HG03196 (cell line): ENCODE results near the gene CAMKK2.
A peak's percentile ranks its signal among the peaks of the same experiment; 100 is the strongest.
"Not testable (repeated sequence)": the region's sequence is repeated elsewhere in the genome, so short reads cannot be mapped to it uniquely, and the experiment has no call there.

Experiments used
- ATAC-seq: cut with Tn5 transposase; IDR thresholded peaks from one replicate; pipeline ENCODE4 v1.9.1; 2021; ENCODE audit not compliant: unreplicated experiment

CAMKK2 gene

GRCh38 chr12:121299662-121300061 lies 3.2 kb upstream of the CAMKK2 start:
- no peak for ATAC-seq

- not testable (repeated sequence) for ATAC-seq
These were observed 1.9 kb upstream of the CAMKK2 start for GRCh38 chr12:121298411-121298810.

- no peak for ATAC-seq
These were observed 1.0 kb upstream of the CAMKK2 start for GRCh38 chr12:121297435-121297991.

- peak; percentile 20 for ATAC-seq
These were observed 527 bp downstream of the CAMKK2 start for GRCh38 chr12:121295746-121296617.

- ATAC-seq = no peak
These were observed 1.3 kb downstream of the CAMKK2 start for GRCh38 chr12:121295116-121295745.

- ATAC-seq = no peak
These were observed 2.2 kb downstream of the CAMKK2 start for GRCh38 chr12:121294151-121294889.

- no peak for ATAC-seq
These were observed 2.9 kb downstream of the CAMKK2 start for GRCh38 chr12:121293603-121294002.

GRCh38 chr12:121290410-121290809 lies 6.1 kb downstream of the CAMKK2 start:
- no peak for ATAC-seq

GRCh38 chr12:121289962-121290361 lies 6.5 kb downstream of the CAMKK2 start:
- ATAC-seq = no peak

GRCh38 chr12:121288986-121289385 lies 7.5 kb downstream of the CAMKK2 start:
- ATAC-seq = no peak

GRCh38 chr12:121288158-121288845 lies 8.2 kb downstream of the CAMKK2 start:
- no peak for ATAC-seq

- ATAC-seq = no peak
These were observed 9.1 kb downstream of the CAMKK2 start for GRCh38 chr12:121287267-121287954.

GRCh38 chr12:121285856-121286255 lies 10.7 kb downstream of the CAMKK2 start:
- no peak for ATAC-seq

GRCh38 chr12:121284551-121285390 lies 11.7 kb downstream of the CAMKK2 start:
- ATAC-seq = no peak

- ATAC-seq = no peak
These were observed 12.7 kb downstream of the CAMKK2 start for GRCh38 chr12:121283841-121284240.

GRCh38 chr12:121283388-121283787 lies 13.1 kb downstream of the CAMKK2 start:
- no peak for ATAC-seq

GRCh38 chr12:121282910-121283309 lies 13.6 kb downstream of the CAMKK2 start:
- ATAC-seq = not testable (repeated sequence)

- ATAC-seq = no peak
These were observed 14.3 kb downstream of the CAMKK2 start for GRCh38 chr12:121282072-121282742.

- ATAC-seq = not testable (repeated sequence)
These were observed 15.4 kb downstream of the CAMKK2 start for GRCh38 chr12:121281116-121281515.
